ENCODE data around the gene TOP2B. TPM values are rescaled to one million over a fixed set of nuclear protein-coding genes. Genes with fewer than 3 reads are reported as not detected.

TOP2B gene
- total and polyA plus RNA-seq, 4 donors = 32.7 to 260 (median 56.2) TPM

GRCh38 chr3:25604107-25604805 is 60.5 kb downstream of the TOP2B start:
- Histone ChIP-seq H3K36me3 (ENCODE audit: control insufficient read depth in 4 of 4, insufficient read depth in 4 of 4, low read length in 4 of 4) (peaks cover 8 to 41% (median 18%) of the 10 kb centered on the region in 4 donors), H3K9ac (ENCODE audit: insufficient read depth in 1 of 2, low read length in 2 of 2) (no peak overlapping the region)
- WGBS, 2 donors = 78 to 81% methylated on average over 5 of the region's 5 CpGs

GRCh38 chr3:25603703-25604102 is 61.0 kb downstream of the TOP2B start:
- H3K9ac ChIP-seq (ENCODE audit: insufficient read depth in 1 of 2, low read length in 2 of 2) = no peak overlapping the region
- whole genome bisulfite sequencing, 2 donors = 22 to 35% methylated on average over 1 of the region's 1 CpG
- H3K9me3 ChIP-seq (ENCODE audit: control insufficient read depth in 4 of 4, insufficient read depth in 3 of 4, low read length in 3 of 4) = no peaks in the 10 kb centered on the region
- ATAC-seq (ENCODE audit: insufficient read depth, low FRiP score) (peak; percentile 84), DNase-seq (peak in 1 of 3 donors; percentile 26)
- TF ChIP-seq CTCF (IDR thresholded peaks at IDR 0.05; ENCODE audit: control extremely low read depth, extremely low read depth) = no peak
- H3K4me1 ChIP-seq (ENCODE audit: control insufficient read depth in 5 of 5, insufficient read depth in 5 of 5, low read length in 5 of 5) = peaks cover 0 to 2% (median 0%) of the 10 kb centered on the region in 5 donors
- peaks cover 10 to 39% (median 21%) of the 10 kb centered on the region in 4 donors for H3K36me3 ChIP-seq (ENCODE audit: control insufficient read depth in 4 of 4, insufficient read depth in 4 of 4, low read length in 4 of 4)
- no peaks in the 10 kb centered on the region for H3K27me3 ChIP-seq (ENCODE audit: control insufficient read depth in 3 of 3, insufficient read depth in 3 of 3, low read length in 2 of 3)
- H3K27ac ChIP-seq (ENCODE audit: low read depth in 1 of 2, low read length in 1 of 2) = peak overlapping the region in 1 of 2 donors; percentile 78
- H3K4me3 ChIP-seq = no peak overlapping the region

More at GRCh38 chr3:25604107-25604805, 60.5 kb downstream of the TOP2B start:
- TF ChIP-seq CTCF (IDR thresholded peaks at IDR 0.05; ENCODE audit: control extremely low read depth, extremely low read depth) = no peak
- Histone ChIP-seq H3K9me3 (ENCODE audit: control insufficient read depth in 4 of 4, insufficient read depth in 3 of 4, low read length in 3 of 4) (no peaks in the 10 kb centered on the region), H3K4me3 (no peak overlapping the region), H3K27ac (ENCODE audit: low read depth in 1 of 2, low read length in 1 of 2) (peak overlapping the region in 1 of 2 donors; percentile 78), H3K4me1 (ENCODE audit: control insufficient read depth in 5 of 5, insufficient read depth in 5 of 5, low read length in 5 of 5) (peaks cover 0 to 2% (median 0%) of the 10 kb centered on the region in 5 donors), H3K27me3 (ENCODE audit: control insufficient read depth in 3 of 3, insufficient read depth in 3 of 3, low read length in 2 of 3) (no peaks in the 10 kb centered on the region)
- ATAC-seq (ENCODE audit: insufficient read depth, low FRiP score) (peak; percentile 84), DNase-seq (no peak)

GRCh38 chr3:25597535-25598101 is 67.1 kb downstream of the TOP2B start:
- Histone ChIP-seq H3K9me3 (ENCODE audit: control insufficient read depth in 4 of 4, insufficient read depth in 3 of 4, low read length in 3 of 4) (no peaks in the 10 kb centered on the region), H3K9ac (ENCODE audit: insufficient read depth in 1 of 2, low read length in 2 of 2) (no peak overlapping the region), H3K4me1 (ENCODE audit: control insufficient read depth in 5 of 5, insufficient read depth in 5 of 5, low read length in 5 of 5) (peaks cover 1 to 17% (median 11%) of the 10 kb centered on the region in 5 donors), H3K27me3 (ENCODE audit: control insufficient read depth in 3 of 3, insufficient read depth in 3 of 3, low read length in 2 of 3) (no peaks in the 10 kb centered on the region), H3K27ac (ENCODE audit: low read depth in 1 of 2, low read length in 1 of 2) (no peak overlapping the region), H3K36me3 (ENCODE audit: control insufficient read depth in 4 of 4, insufficient read depth in 4 of 4, low read length in 4 of 4) (peaks cover 7 to 44% (median 24%) of the 10 kb centered on the region in 4 donors), H3K4me3 (no peak overlapping the region)
- no peak for TF ChIP-seq CTCF (IDR thresholded peaks at IDR 0.05; ENCODE audit: control extremely low read depth, extremely low read depth)
- no peak for ATAC-seq (ENCODE audit: insufficient read depth, low FRiP score)
- DNase-seq = no peak
- WGBS, 2 donors = 83 to 90% methylated on average over 1 of the region's 1 CpG

Measured in lung (tissue), 12 donors.